Activated gamma-delta T cell (primary cell): ENCODE measurements around the gene EIPR1.

Experiments
- DNase-seq: peaks from one replicate; lab custom pipeline; 2025; lab: John Stamatoyannopoulos, UW

The EIPR1 gene

DNA sequence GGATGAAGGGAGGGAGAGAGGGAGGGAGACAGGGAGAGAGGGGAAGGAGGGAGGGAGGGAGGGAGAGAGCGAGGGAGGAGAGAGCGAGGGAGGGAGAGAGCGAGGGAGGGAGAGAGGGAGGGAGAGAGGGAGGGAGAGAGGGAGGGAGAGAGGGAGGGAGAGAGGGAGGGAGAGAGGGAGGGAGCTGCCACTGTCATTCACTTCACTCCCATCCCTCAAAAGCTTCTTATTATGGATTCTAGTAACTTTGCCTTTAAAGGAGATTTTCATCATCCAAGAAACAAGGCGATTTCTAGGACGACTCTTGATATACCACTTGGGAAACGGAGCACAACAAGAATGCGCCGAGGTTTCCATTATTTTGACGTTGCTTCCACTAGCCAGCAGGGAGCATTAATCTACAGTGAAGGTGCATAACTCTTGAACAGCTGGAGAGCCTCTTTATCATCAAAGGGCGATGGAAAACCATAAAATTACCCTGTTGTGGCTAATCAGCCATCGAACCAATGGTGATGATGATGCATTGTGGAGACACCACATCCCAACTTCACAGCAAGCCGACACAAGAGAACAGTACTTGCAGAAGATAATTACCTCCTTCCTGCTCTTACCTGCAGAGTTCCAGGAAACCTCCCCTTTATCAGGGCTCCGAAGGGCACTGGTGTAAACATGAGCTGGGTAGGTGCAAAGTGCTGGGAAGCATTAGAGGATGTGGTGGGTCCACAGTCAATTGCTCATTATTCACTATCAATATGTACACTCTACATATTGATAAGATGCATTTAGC lies 130.5 kb downstream of the EIPR1 start:
- no peak for DNase-seq

DNA sequence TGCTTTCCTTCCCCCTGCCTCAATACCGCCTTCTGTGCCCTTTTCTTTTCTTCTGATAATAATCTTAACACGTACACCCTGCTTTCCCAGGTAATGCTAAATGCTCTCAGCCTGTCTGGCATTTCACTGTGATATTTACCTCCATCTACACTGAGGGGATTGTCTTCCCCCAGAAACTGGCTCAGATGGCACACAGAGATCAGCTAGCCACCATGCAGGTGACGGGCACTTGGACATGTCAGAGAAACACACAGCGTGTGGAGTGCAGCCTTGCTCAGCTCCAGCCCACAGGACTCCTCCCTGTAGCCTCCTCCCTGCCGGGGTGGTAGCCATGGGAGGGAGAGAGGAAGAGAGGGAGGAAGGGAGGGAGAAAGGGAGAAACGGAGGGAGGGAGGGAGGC lies 131.2 kb downstream of the EIPR1 start:
- no peak for DNase-seq

DNA sequence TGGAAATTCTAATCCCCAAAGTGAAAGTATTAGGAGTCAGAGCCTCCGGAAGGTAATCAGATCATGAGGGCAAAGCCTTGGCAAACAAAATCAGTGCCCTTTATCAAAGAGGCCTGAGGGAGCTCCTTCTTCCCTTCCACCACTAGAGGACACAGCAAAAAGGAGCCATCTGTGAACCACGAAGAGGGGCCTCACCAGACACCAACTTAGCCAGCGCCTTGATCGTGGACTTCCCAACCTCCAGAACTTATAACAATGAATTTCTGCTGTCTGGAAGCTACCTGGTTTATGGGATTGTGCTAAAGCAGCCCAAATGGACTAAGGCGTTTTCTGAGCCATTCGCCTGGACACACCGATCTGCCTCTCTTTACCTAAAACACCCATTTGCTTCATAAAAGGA lies 133.1 kb downstream of the EIPR1 start:
- DNase-seq = no peak

DNA sequence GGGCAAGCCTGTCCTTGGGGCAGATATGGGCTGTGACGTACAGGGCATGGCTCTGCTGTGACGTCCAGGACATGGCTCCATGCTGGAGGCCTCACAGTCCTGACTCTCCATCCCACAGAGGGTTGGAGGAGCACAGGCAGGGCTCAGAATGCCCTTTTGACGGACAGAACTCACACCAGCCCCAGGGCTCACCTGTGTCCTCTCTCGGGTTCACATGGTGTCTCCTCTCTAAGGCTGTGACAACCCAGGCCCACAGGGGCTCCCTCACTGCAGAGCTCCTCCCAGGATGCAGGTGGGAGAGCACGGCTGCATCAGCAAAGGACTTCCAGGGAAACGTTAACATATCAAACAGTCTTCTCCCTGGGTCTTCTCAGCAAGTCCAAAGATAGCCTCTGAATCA lies 133.8 kb downstream of the EIPR1 start:
- DNase-seq = no peak

DNA sequence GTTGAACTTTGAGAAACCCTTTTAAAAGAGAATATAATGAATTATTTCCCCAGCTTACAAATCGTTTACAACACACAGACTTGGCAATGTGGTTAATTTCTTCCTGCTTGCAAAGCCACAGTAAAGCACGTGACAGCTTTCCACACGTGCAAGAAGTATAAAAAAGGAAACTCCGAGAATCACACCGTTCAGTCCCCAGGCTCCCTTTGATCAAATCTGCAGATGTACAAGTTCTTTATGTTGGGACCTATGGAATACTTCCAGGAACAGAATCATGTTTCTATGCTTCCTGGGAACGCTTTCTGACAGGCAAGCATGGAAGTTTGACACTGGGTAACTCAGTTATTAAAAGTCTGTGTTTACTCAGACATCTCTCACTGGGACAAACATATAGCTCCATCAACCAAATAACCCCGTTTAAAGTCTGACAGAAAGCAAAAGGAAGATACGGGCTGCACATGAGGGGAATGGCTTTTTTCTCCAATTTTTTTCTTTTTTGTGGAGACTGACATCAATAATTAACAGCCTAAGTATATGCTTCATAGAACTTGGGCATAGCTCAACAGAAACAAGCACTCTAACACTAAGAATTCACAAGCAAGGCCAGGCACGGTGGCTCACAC lies 134.8 kb downstream of the EIPR1 start:
- DNase-seq = no peak

DNA sequence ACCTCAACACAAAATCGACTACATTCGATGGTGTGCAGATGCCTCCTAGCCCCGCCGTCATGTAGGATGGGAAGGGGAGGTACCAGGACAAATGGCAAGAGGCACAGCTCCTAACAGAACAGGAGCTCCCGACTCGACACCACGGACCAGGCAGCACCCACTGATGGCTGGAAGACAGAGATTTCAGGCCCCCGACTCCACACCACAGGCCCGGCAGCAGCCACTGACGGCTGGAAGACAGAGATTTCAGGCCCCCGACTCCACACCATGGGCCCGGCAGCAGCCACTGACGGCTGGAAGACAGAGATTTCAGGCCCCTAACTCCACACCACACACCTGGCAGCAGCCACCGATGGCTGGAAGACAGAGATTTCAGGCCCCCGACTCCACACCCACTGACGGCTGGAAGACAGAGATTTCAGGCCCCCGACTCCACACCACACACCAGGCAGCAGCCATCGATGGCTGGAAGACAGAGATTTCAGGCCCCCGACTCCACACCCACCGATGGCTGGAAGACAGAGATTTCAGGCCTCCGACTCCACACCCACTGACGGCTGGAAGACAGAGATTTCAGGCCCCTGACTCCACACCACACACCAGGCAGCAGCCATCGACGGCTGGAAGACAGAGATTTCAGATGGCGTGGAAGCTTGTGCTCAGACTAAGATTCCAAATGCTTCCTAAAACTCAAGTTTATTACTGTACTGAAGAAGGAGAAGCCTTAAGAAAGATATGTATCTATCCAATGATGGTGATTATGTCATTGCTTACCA lies 135.5 kb downstream of the EIPR1 start:
- DNase-seq = no peak

DNA sequence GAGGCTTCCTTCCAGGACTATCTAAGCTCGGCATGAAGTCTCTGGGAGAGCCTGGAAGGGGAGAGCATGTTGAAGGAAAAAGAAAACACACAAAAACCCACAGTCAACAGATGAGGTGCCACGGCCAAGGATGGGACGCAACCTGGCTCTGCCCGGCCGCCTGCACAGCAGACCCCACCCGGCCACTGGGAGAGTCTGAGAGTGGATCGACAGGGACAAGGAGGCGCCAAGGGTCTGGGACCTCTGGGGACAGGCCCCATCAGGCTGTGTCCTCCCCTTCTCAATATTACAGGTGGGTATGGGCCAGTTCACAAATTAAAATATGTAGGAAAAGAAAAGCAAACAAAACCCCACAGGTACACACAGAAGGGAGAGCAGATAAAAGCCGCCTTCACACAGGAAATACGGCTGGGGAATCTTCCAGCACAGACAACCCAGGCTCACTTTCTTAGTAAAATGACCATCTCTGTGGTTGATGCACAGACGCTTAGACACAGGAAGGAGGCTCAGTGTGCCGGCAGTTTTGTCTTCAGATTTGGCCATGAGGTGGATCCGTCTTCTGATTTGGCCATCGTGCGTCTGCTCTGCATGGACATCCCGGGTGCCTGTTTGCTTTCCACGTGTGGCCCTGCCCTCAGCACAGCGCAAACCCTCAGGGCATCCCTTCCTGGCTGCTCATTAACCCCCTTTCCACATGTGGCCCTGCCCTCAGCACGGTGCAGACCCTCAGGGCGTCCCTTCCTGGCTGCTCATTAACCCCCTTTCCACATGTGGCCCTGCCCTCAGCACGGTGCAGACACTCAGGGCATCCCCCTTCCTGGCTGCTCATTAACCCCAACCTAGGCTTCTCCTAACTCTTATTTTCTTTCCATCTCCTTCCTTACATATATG lies 138.4 kb downstream of the EIPR1 start:
- no peak for DNase-seq

DNA sequence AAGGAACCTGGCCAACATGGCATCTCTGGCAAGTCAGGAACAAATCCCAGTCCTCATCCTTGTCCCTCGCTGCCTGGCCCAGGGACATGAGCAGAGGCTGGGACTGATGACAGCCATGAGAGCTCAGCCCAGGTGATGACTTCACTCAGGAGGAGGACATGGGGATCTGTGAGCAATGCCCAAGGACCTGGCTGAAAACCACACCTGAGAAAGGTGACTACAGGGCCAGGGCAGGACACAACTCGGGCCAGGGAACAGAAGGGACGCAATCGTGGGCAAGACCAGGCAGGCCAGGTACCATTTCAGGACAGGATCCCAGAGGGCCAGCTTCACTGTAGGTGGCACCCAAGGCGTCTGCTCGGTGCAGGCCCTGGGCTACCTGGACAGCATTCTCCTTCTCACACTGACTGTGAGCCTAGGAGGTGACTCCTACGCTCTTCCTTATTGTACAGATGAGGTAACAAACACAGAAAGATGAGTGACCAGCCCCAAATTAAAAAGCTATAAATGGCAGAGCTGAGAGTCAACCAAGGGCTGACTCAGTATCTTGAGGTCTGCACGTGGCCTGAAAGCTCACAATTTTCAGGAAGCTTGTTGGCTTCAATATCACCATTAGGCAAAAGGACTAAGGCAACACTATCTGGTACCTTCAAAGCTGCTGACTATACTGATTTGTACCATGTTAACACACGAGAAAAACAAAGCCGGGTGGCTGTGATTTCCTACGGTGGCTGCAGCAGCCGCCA lies 141.1 kb downstream of the EIPR1 start:
- no peak for DNase-seq

DNA sequence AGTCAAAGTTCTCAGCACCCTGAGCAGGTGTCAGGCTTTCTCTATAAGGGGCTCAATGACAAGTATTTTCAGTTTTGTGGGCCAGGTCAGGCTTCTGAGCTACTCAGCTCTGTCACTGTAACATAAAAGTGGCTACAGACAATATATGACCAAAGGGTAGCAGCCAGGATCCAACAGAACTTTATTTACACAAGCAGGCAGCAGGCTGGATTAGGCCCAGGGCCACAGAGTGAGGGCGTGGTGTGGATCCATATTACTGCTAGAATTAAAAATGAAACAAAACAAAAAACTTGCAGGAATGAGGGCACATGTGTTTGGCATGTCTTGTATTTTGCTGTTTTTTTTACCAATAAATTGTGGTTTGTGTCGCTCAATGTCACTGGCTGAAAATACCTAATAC lies 143.7 kb downstream of the EIPR1 start:
- no peak for DNase-seq

DNA sequence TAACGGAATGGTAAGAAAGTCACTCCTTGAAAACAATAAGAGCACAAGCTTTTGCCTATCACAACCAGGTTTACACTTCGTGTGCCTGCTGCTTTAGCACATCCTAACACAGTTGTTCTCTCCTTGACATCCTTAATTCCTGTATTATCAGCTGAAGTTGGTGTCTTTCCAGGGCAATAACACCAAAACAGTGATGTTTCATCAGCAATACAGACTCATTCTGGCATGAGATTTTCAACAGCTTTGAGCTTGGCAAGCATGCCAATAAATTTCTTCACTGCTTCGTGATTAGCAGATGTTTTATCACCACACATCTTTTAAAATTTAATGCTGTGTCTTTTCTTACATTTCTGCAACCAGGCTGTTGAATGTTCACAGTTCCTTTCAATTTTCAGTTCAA lies 148.4 kb downstream of the EIPR1 start:
- no peak for DNase-seq

DNA sequence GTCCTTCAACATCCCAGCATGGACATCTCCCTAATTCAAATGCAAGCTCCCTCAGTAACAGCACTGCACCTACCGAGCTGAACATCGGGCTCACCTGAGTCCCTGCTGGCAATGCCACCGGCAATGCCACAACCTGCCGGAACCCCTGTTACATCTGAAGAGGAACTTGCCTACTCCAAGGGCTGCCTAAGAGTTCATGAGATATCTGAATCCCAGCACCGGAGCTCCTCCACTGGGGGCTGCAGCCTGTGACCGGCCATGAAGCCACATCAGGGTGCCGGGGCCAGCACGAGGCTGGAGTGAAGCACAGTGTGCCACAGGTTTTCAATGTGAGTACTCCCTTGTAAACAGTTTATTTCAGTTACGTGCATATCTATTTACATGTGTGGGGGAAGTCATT lies 152.9 kb downstream of the EIPR1 start:
- DNase-seq = no peak

DNA sequence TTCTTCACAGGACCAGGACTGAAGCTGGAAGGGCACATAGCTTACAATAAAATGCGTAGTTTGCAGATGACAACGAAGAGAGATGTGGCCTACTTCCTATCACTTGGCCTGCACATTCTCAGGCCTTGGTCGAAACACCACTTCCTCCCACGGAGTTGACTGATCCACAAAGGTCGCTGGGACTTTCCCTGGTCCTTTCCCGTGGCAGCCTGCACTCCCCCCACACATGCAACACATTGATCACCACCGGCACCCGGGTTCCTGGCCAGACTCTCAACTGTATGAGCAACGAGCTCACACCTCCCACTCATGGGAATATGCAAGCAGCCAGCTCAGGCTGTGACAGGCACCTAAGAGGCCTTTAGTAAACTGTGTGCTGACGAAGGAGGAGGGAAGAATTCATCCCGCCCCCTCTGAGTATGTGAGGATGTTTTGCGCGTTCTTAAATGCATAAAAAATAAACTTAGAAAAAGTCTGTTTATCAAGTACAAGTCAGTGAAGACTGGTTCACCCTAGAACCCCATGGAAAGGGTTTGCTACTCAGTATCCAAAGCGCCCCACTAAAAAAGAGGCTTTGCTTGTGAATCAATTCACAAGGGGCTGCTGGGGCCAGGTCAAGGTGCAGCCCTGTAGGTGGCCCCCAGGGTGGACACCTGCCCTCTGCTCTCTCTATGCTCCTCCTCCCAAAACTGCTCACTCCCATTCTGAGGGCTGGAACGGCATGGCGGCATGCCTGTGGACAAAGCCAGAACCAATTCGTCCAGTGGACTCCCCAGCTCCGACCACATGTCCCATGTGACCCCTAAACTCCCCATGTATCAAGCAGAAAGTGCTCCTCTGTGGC lies 154.3 kb downstream of the EIPR1 start:
- no peak for DNase-seq

DNA sequence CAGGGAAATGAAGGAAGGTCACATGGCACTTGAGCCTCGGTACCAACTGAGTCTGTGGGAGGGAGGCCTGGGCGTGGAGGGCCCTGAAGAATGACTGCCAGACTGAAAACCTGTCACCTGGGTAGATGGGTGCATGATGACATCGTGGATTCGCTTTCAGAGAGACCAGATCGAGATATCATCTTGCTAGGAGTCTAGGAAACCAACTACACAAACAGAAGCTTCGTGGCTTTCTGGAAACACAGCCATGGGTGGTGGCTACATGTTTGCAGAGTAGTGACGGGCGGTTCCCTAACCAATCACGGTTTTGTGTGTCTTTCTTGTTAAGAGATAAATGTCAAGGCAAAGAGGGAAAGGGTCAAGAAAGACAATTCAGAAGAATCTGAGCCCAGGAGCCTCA lies 155.0 kb downstream of the EIPR1 start:
- DNase-seq = no peak

DNA sequence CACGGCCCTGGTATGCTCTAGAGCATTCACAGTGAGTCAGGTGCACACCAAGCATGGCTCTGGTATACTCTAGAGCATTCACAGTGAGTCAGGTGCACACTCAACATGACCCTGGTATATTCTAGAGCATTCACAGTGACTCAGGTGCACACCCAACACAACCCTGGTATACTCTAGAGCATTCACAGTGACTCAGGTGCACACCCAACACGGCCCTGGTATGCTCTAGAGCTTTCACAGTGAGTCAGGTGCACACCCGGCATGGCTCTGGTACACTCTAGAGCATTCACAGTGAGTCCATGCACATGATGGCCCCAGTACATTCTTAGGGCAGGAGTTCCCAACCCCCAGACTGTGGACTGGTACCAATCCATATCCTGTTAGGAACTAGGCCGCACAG lies 158.1 kb downstream of the EIPR1 start:
- no peak for DNase-seq

DNA sequence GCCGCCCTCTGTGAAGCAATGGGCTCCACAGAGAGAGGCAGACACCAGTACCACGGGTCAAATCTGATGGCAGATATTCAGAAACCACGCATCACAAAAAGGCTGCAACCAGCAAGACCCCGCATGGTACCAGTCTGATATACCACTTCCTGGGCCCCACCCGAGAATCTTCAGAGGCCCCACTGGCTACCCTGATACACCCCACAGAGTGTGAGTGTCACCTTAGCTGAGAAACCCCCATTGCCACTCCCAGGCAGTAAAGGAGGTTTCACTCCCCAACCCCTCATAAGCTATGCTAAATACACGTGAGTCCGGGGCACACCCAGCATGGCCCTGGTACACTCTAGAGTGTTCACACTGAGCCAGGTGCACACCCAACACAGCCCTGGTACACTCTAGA lies 160.0 kb downstream of the EIPR1 start:
- no peak for DNase-seq

DNA sequence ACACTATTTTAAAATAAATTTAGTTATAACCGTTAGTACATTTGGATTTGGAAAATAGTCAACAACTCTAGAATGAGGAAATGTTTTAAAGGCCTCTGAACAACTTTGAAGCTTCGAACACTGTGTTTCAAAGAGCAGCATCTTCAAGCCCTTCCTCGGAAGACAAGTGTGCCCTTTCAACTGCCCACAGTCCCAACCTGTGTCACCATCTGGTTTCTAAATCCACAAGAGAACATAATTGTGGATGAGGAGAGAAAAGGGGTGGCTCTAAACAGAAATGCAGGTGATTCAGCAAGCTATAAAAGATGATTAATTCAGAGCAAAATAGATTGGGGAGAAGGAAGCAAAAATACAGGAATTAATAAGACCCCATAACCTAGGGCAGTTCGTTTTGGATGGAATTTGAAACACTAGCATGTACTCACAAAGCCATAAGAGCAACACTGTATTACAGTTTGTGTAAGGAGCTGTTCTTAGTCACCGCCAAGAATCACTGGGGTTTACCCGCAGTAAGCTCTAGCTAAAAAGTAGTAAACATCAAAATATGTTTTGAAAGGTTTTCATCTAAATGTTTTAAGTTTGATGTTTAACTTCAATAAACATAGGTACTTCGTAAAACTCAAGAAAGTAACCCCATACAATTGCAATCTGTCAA lies 160.7 kb downstream of the EIPR1 start:
- no peak for DNase-seq

DNA sequence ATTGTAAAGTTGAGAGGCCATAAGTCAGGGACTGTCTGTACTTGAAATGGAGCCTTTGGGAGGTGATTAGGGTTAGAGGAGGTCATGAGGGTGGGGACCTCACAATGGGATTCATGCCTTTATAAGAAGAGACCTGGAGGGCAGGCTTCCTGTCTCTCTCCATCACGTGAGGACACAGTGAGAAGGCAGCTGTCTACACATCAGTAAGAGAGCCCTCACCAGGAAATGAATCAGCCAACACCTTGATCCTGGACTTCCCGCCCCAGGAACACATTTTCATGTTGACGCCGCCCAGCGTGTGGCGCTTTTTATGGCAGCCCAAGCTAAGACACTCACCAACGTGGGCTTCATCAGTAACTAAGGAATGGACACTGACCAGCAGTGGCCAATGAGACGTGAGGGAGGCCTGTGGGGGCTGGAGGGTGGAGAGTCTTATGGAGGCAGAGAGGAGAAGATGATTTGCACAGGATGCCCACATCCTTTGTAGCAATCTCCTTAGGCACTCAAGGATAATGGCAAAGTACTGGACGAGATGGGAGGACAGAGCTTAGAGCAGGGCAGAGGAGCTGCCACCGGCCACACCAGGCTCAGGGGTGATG lies 162.7 kb downstream of the EIPR1 start:
- no peak for DNase-seq

DNA sequence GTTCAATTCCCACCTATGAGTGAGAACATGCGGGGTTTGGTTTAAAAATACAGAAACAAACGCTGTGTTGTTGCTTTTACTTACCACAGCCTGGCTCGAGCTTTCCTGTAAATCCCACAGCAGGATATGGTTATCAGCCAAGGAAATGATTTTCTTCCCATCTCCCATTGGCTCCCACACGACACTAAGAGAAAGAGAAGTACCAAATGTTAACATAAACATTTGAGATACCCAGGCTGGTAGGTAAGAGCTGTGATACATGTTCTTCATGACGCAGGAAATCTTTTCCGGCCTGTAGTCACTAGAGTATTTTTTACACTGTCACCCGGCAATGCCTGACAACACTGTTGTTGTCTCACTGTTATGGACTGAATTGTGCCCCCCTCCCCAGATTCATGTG lies 163.6 kb downstream of the EIPR1 start:
- no peak for DNase-seq

DNA sequence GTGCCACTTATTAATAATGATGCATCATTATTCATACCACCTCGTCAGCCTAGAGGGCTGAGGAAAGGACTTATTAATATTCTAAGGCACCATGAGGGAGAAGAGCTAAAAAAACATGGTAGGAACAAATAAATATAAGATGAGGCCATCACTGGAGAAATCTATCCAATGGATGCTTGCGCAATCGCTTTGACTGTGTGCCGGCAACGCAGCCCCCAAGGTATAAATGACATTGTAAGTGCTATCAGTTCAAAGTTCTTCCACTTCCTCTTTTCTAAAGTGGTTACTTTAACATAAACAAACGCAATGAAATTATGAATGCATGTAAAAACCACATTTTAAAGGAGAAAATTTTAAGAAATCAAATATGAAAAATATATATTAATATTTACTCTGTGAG lies 164.6 kb downstream of the EIPR1 start:
- DNase-seq = no peak

DNA sequence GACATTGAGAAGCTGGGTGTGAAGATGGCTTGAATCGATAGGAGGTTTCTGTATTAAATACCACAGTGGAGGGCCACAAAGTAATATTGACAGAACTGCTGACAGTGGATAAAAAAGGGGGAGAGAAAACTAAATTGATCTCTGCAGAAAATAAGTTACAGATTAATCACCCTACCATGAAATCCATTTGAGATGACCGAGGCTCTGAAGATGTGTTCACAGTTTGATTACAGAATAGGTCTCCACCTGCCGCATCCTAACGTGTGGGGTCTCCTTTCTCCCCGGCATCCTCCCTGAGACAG lies 165.6 kb downstream of the EIPR1 start:
- DNase-seq = no peak
